HepG2 (cell line): ENCODE measurements around the gene RAB6A. TPM values are rescaled to one million over a fixed set of nuclear protein-coding genes. Genes with fewer than 3 reads are reported as not detected.

Experiments
- AHR ChIP-seq: IDR thresholded peaks from 2 replicates; pipeline ENCODE4 v1.6.1; 2018; ENCODE audit warnings: missing genetic modification reagents, missing compliant biosample characterization
- DRAP1 ChIP-seq: IDR thresholded peaks from 2 replicates; pipeline ENCODE4 v1.6.1; 2016; ENCODE audit warnings: missing genetic modification reagents, missing compliant biosample characterization
- FLYWCH1 ChIP-seq: sonication (generic); formaldehyde crosslinking; IDR thresholded peaks from 2 replicates; pipeline ENCODE4 v1.8.1; 2023; ENCODE audit warnings: mild to moderate bottlenecking, missing genetic modification reagents
- MYPOP ChIP-seq: sonication (generic); formaldehyde crosslinking; IDR thresholded peaks from 2 replicates; pipeline ENCODE4 v1.8.1; 2023; ENCODE audit warnings: mild to moderate bottlenecking, moderate library complexity, missing genetic modification reagents
- THRA ChIP-seq: sonication (generic); formaldehyde crosslinking; IDR thresholded peaks from 2 replicates; pipeline ENCODE4 v1.4.0; 2020; ENCODE audit warnings: missing genetic modification reagents, borderline replicate concordance
- ZBTB46 ChIP-seq: sonication (generic); formaldehyde crosslinking; IDR thresholded peaks from 2 replicates; pipeline ENCODE4 v1.4.0; 2020; ENCODE audit warnings: mild to moderate bottlenecking, missing genetic modification reagents, borderline replicate concordance
- ZFX ChIP-seq: sonication (generic); formaldehyde crosslinking; IDR thresholded peaks from 2 replicates; pipeline ENCODE4 v1.4.0; 2020; ENCODE audit warnings: mild to moderate bottlenecking, low read depth, missing genetic modification reagents, moderate library complexity
- ZNF121 ChIP-seq: sonication (generic); formaldehyde crosslinking; IDR thresholded peaks from 2 replicates; pipeline ENCODE4 v1.5.0; 2020; ENCODE audit warnings: mild to moderate bottlenecking, missing genetic modification reagents
- ZNF33A ChIP-seq: sonication (generic); formaldehyde crosslinking; IDR thresholded peaks from 2 replicates; pipeline ENCODE4 v1.5.1; 2020; ENCODE audit warnings: missing genetic modification reagents, mild to moderate bottlenecking, moderate library complexity, borderline replicate concordance
- polyA plus RNA-seq, 8 experiments: library from polyadenylated mRNA; depleted of rRNA in 3 of 8; stranded (reverse) in 7 of 8; unstranded in 1 of 8; fragments of >200 nt; fragmentation: Illumina TruSeq in 4 of 8; extraction: Trizol in 4 of 8; gene quantifications; 2 replicates each; pipeline versions ENCODE4 v1.2.1 to v1.2.3, GENCODE V29; 2011 to 2016; ENCODE audit warnings: low read depth in 4 of 8, missing spikeins in 1 of 8, mixed read lengths in 1 of 8; ENCODE audit not compliant: insufficient read depth in 1 of 8
- total RNA-seq, 5 experiments: library from RNA; depleted of rRNA; stranded (reverse); fragments of >200 nt; fragmentation: Illumina TruSeq; extraction: Trizol; gene quantifications; 2 replicates each; pipeline ENCODE4 v1.2.3, GENCODE V29; 2016; ENCODE audit warnings: low read depth in 1 of 5
- TF ChIP-seq, protein P1 (sequence below): sonication (generic); formaldehyde crosslinking; IDR thresholded peaks from 2 replicates; pipeline ENCODE4 v1.9.0; 2021; ENCODE audit warnings: missing genetic modification reagents, borderline replicate concordance
- TF ChIP-seq, protein P2 (sequence below): sonication (generic); formaldehyde crosslinking; IDR thresholded peaks from 2 replicates; pipeline ENCODE4 v1.8.1; 2023; ENCODE audit warnings: mild to moderate bottlenecking, missing genetic modification reagents, borderline replicate concordance
- TF ChIP-seq, protein P3 (sequence below), 2 experiments: fragments of 450-650 bp in 1 of 2; sonication (generic) in 1 of 2; formaldehyde crosslinking in 1 of 2; IDR thresholded peaks; 2 replicates each; pipeline versions ENCODE4 v1.6.1 to v1.8.0; 2016 to 2022; ENCODE audit warnings: antibody characterized with exemption in 1 of 2, mild to moderate bottlenecking in 1 of 2, missing genetic modification reagents in 1 of 2

The RAB6A gene
- total and polyA plus RNA-seq, 2 of the 13 experiments (the other 11 are each of a cell fraction or from before 2014, with no cell fraction given) = 74.3 to 121 TPM

DNA sequence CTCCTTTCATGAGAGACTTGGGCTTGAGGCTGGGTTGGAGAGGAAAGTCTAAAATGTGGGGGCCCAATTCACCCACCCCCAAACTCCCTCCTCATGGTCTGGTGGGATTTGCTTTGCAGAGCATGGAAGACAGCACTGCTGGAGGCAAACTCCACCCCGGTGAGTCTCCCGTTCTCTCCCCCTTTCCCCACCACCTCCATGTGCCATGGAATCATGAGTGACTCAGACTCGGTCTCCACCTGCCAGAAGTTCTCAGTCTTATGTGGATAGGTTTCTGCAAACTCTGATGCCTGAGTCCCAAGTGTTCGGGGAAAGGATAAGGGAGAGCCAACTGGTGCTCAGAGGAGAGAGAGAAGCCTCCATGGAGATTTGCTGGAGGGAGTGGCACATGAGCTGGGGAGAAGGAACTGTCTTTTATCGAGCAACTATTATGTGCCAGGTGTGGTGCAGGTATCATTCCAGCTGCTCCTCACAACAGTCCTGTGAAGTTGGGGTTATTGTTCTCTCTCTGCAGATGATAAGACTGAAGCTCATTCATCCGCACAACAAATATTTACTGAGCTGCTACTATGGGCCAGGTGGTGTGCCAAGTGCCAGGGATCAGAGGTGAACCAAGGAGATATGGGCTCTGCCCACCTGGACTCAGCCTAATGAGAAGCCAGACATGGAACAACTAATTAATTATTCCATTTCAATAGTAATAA is 107.9 kb downstream of the RAB6A start (continued):
- no peak for TF ChIP-seq MYPOP
- TF ChIP-seq ZNF121 = no peak
- TF ChIP-seq DRAP1 = no peak
- no peak for TF ChIP-seq ZNF33A (CRISPR knock-in tag)
- TF ChIP-seq ZBTB46 (CRISPR knock-in tag) = no peak
- TF ChIP-seq, protein P1, sequence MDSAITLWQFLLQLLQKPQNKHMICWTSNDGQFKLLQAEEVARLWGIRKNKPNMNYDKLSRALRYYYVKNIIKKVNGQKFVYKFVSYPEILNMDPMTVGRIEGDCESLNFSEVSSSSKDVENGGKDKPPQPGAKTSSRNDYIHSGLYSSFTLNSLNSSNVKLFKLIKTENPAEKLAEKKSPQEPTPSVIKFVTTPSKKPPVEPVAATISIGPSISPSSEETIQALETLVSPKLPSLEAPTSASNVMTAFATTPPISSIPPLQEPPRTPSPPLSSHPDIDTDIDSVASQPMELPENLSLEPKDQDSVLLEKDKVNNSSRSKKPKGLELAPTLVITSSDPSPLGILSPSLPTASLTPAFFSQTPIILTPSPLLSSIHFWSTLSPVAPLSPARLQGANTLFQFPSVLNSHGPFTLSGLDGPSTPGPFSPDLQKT = no peak
- TF ChIP-seq, protein P2, sequence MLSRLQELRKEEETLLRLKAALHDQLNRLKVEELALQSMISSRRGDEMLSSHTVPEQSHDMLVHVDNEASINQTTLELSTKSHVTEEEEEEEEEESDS (CRISPR knock-in tag) = no peak
- TF ChIP-seq, protein P3, sequence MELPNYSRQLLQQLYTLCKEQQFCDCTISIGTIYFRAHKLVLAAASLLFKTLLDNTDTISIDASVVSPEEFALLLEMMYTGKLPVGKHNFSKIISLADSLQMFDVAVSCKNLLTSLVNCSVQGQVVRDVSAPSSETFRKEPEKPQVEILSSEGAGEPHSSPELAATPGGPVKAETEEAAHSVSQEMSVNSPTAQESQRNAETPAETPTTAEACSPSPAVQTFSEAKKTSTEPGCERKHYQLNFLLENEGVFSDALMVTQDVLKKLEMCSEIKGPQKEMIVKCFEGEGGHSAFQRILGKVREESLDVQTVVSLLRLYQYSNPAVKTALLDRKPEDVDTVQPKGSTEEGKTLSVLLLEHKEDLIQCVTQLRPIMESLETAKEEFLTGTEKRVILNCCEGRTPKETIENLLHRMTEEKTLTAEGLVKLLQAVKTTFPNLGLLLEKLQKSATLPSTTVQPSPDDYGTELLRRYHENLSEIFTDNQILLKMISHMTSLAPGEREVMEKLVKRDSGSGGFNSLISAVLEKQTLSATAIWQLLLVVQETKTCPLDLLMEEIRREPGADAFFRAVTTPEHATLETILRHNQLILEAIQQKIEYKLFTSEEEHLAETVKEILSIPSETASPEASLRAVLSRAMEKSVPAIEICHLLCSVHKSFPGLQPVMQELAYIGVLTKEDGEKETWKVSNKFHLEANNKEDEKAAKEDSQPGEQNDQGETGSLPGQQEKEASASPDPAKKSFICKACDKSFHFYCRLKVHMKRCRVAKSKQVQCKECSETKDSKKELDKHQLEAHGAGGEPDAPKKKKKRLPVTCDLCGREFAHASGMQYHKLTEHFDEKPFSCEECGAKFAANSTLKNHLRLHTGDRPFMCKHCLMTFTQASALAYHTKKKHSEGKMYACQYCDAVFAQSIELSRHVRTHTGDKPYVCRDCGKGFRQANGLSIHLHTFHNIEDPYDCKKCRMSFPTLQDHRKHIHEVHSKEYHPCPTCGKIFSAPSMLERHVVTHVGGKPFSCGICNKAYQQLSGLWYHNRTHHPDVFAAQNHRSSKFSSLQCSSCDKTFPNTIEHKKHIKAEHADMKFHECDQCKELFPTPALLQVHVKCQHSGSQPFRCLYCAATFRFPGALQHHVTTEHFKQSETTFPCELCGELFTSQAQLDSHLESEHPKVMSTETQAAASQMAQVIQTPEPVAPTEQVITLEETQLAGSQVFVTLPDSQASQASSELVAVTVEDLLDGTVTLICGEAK (IDR thresholded peaks at IDR 0.05) = no peak
- TF ChIP-seq, protein P3 (CRISPR knock-in tag; IDR thresholded peaks at IDR 0.05) = no peak
- TF ChIP-seq AHR (CRISPR knock-in tag) = no peak
- peak; percentile 63; the same call in 1 of the 2 replicates for TF ChIP-seq THRA (CRISPR knock-in tag)
- no peak for TF ChIP-seq ZFX (CRISPR knock-in tag)
- TF ChIP-seq FLYWCH1 (CRISPR knock-in tag) = no peak
